Thyroid gland (tissue), 4 donors: ENCODE data around the gene FNIP1.

Experiments
- POLR2A ChIP-seq, 2 donors: fragments of 450-650 bp; IDR thresholded peaks; one replicate each; pipeline ENCODE4 v1.6.1; 2017; ENCODE audit warnings: antibody characterized with exemption in 2 of 2, mild to moderate bottlenecking in 2 of 2, moderate library complexity in 1 of 2
- TF ChIP-seq, protein P1 (sequence below), 6 experiments: fragments of 200-600 bp in 3 of 6; fragments of 450-650 bp in 3 of 6; sonication (generic) in 3 of 6; IDR thresholded peaks; one replicate each; pipeline ENCODE4 v1.5.1; 2016 to 2019; ENCODE audit warnings: antibody characterized with exemption in 6 of 6, mild to moderate bottlenecking in 2 of 6, inconsistent platforms in 1 of 6, moderate library complexity in 1 of 6

GRCh38 chr5:131824631-131825030 is 27.8 kb upstream of the FNIP1 start:
- TF ChIP-seq, protein P1, sequence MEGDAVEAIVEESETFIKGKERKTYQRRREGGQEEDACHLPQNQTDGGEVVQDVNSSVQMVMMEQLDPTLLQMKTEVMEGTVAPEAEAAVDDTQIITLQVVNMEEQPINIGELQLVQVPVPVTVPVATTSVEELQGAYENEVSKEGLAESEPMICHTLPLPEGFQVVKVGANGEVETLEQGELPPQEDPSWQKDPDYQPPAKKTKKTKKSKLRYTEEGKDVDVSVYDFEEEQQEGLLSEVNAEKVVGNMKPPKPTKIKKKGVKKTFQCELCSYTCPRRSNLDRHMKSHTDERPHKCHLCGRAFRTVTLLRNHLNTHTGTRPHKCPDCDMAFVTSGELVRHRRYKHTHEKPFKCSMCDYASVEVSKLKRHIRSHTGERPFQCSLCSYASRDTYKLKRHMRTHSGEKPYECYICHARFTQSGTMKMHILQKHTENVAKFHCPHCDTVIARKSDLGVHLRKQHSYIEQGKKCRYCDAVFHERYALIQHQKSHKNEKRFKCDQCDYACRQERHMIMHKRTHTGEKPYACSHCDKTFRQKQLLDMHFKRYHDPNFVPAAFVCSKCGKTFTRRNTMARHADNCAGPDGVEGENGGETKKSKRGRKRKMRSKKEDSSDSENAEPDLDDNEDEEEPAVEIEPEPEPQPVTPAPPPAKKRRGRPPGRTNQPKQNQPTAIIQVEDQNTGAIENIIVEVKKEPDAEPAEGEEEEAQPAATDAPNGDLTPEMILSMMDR (IDR thresholded peaks at IDR 0.05): no peak
- TF ChIP-seq POLR2A (IDR thresholded peaks at IDR 0.05): no peak
